Osteoblast (primary cell): ENCODE results near the gene SEC14L1. TPM values are rescaled to one million over a fixed set of nuclear protein-coding genes. Genes with fewer than 3 reads are reported as not detected.

Source experiments
- DNase-seq: peaks from one replicate; pipeline ENCODE4 v3.0.0; 2011; ENCODE audit warnings: low spot score, mixed read lengths; ENCODE audit not compliant: insufficient read length; ENCODE audit errors: missing footprints
- H2AFZ ChIP-seq: 2 replicates; pipeline ENCODE4 v1.6.0; 2011; ENCODE audit warnings: mild to moderate bottlenecking, low read length
- H3K27ac ChIP-seq: 2 replicates; pipeline ENCODE4 v1.5.1; 2011; ENCODE audit warnings: mild to moderate bottlenecking, low read depth, low read length, moderate library complexity
- H3K27me3 ChIP-seq: 2 replicates; pipeline ENCODE4 v1.6.0; 2012; ENCODE audit warnings: mild to moderate bottlenecking, control low read depth, inconsistent platforms, low read length, moderate library complexity; ENCODE audit not compliant: insufficient read depth
- H3K36me3 ChIP-seq: 2 replicates; pipeline ENCODE4 v1.5.1; 2011; ENCODE audit warnings: mild to moderate bottlenecking, low read length, control low read depth, moderate library complexity; ENCODE audit not compliant: insufficient read depth
- H3K4me1 ChIP-seq: 2 replicates; pipeline ENCODE4 v1.5.1; 2011; ENCODE audit warnings: mild to moderate bottlenecking, low read length, control low read depth, moderate library complexity; ENCODE audit not compliant: insufficient read depth
- H3K4me2 ChIP-seq: 2 replicates; pipeline ENCODE4 v1.6.0; 2011; ENCODE audit warnings: mild to moderate bottlenecking, low read length; ENCODE audit not compliant: insufficient read depth
- H3K4me3 ChIP-seq: fragments of 200-600 bp; sonication (generic); 3 replicates; pipeline ENCODE4 v1.5.1; 2012; ENCODE audit warnings: mild to moderate bottlenecking, low read length, inconsistent platforms; ENCODE audit not compliant: insufficient read depth
- H3K79me2 ChIP-seq: 2 replicates; pipeline ENCODE4 v1.6.0; 2012; ENCODE audit warnings: mild to moderate bottlenecking, low read length, control low read depth, inconsistent platforms; ENCODE audit not compliant: insufficient read depth
- H3K9me3 ChIP-seq: 2 replicates; pipeline ENCODE4 v1.5.1; 2011; ENCODE audit warnings: low read depth, low read length, control low read depth
- H4K20me1 ChIP-seq: 2 replicates; pipeline ENCODE4 v1.6.0; 2012; ENCODE audit warnings: mild to moderate bottlenecking, low read length, control low read depth; ENCODE audit not compliant: insufficient read depth
- CTCF ChIP-seq: IDR thresholded peaks from 2 replicates; pipeline ENCODE4 v1.5.1; 2011; ENCODE audit warnings: mild to moderate bottlenecking, low read depth, low read length, moderate library complexity; ENCODE audit errors: extremely low read depth
- total RNA-seq: library from RNA; depleted of rRNA; stranded (reverse); fragments of >200 nt; gene quantifications from 2 replicates; pipeline ENCODE4 v1.2.3, GENCODE V29; 2012

The SEC14L1 gene
- 53.6 and 71.3 TPM in 2 replicates for total RNA-seq

- H4K20me1 ChIP-seq: peaks cover 2% of the 10 kb centered on the region
- peak within 1 kb of the TSS; percentile 87 for H3K4me3 ChIP-seq
- peak within 1 kb of the TSS; percentile 85 for H3K4me2 ChIP-seq
- H3K27ac ChIP-seq: peak within 1 kb of the TSS; percentile 96
- H3K79me2 ChIP-seq: peaks cover 45% of the 10 kb centered on the region
- peak; percentile 76 for DNase-seq
- peaks cover 35% of the 10 kb centered on the region for H3K4me1 ChIP-seq
- H3K36me3 ChIP-seq: peaks cover 25% of the 10 kb centered on the region
- H2AFZ ChIP-seq: peak within 1 kb of the TSS; percentile 80
- no peak for TF ChIP-seq CTCF
- H3K27me3 ChIP-seq: no peaks in the 10 kb centered on the region
- H3K9me3 ChIP-seq: peaks cover 2% of the 10 kb centered on the region
These were observed at the start of gene SEC14L1 for GRCh38 chr17:77140878-77141767. TSS of gene SEC14L1 (plus strand) at chr17:77140969. CDS start at chr17:77143597, 2,628 bp downstream.

GRCh38 chr17:77092025-77092424, 48.7 kb upstream of the SEC14L1 start:
- Histone ChIP-seq H2AFZ (no peak overlapping the region), H3K4me1 (peaks cover 26% of the 10 kb centered on the region), H3K9me3 (no peaks in the 10 kb centered on the region), H4K20me1 (no peaks in the 10 kb centered on the region), H3K36me3 (peaks cover 50% of the 10 kb centered on the region), H3K4me2 (no peak overlapping the region), H3K79me2 (peaks cover 36% of the 10 kb centered on the region), H3K27me3 (no peaks in the 10 kb centered on the region), H3K4me3 (no peak overlapping the region), H3K27ac (no peak overlapping the region)
- DNase-seq: no peak
- no peak for TF ChIP-seq CTCF

GRCh38 chr17:77095461-77095860, 45.3 kb upstream of the SEC14L1 start:
- Histone ChIP-seq H3K36me3 (peaks cover 49% of the 10 kb centered on the region), H2AFZ (no peak overlapping the region), H3K9me3 (no peaks in the 10 kb centered on the region), H3K27me3 (no peaks in the 10 kb centered on the region), H3K27ac (no peak overlapping the region), H3K79me2 (peaks cover 19% of the 10 kb centered on the region), H4K20me1 (no peaks in the 10 kb centered on the region), H3K4me3 (no peak overlapping the region), H3K4me2 (no peak overlapping the region), H3K4me1 (peaks cover 33% of the 10 kb centered on the region)
- DNase-seq: no peak
- no peak for TF ChIP-seq CTCF

GRCh38 chr17:77096570-77097214, 44.1 kb upstream of the SEC14L1 start:
- peaks cover 11% of the 10 kb centered on the region for H3K79me2 ChIP-seq
- no peak overlapping the region for H3K4me3 ChIP-seq
- H3K4me1 ChIP-seq: peaks cover 33% of the 10 kb centered on the region
- no peaks in the 10 kb centered on the region for H3K9me3 ChIP-seq
- H3K36me3 ChIP-seq: peaks cover 42% of the 10 kb centered on the region
- peak overlapping the region; percentile 33 for H3K4me2 ChIP-seq
- H3K27me3 ChIP-seq: no peaks in the 10 kb centered on the region
- peak; percentile 89 for DNase-seq
- peak overlapping the region; percentile 49 for H3K27ac ChIP-seq
- peak; percentile 72 for TF ChIP-seq CTCF
- no peak overlapping the region for H2AFZ ChIP-seq
- H4K20me1 ChIP-seq: no peaks in the 10 kb centered on the region
